Activated naive CD4-positive, alpha-beta T cell treated with anti-CD3 and anti-CD28 coated beads, Interleukin-2, amount 50 U/mL, for 72 hours (primary cell): ENCODE results near the gene ANKEF1. TPM values are rescaled to one million over a fixed set of nuclear protein-coding genes. Genes with fewer than 3 reads are reported as not detected.
A peak's percentile ranks its signal among the peaks of the same experiment; 100 is the strongest.

Experiments
- ATAC-seq, 2 donors: fragments of 150-1000 bp; cut with Tn5 transposase; 2 replicates each; pipeline ENCODE4 v1.10.0; 2021; ENCODE audit warnings: mild to moderate bottlenecking in 2 of 2, moderate library complexity in 2 of 2
- DNase-seq, 2 donors: peaks; one replicate each; pipeline ENCODE4 v3.0.0; 2021 to 2022; ENCODE audit warnings: low spot score in 2 of 2
- H3K27ac Mint-ChIP-seq, 2 donors: one replicate each; pipeline ENCODE4 v1.8.0; 2022; ENCODE audit warnings: mild to moderate bottlenecking in 2 of 2, mixed read lengths in 2 of 2
- H3K36me3 Mint-ChIP-seq, 2 donors: one replicate each; pipeline ENCODE4 v1.8.0; 2022; ENCODE audit warnings: mixed read lengths in 2 of 2
- H3K9me3 Mint-ChIP-seq, 2 donors: one replicate each; pipeline ENCODE4 v1.8.0; 2022; ENCODE audit warnings: mixed read lengths in 2 of 2
- total RNA-seq, 2 donors: library from RNA; stranded (reverse); gene quantifications; one replicate each; pipeline ENCODE4 v1.2.3, GENCODE V29; 2022

The ANKEF1 gene
- total RNA-seq, 2 donors from 2014 or later = 1.0 to 1.8 TPM

- Mint-ChIP-seq H3K27ac (no peak overlapping the region), H3K36me3 (no peaks in the 10 kb centered on the region), H3K9me3 (peaks cover 3 to 6% of the 10 kb centered on the region in 2 donors)
- DNase-seq = no peak
- peak in 1 of 2 donors; percentile 24 for ATAC-seq
Measured at GRCh38 chr20:10065154-10065833, 30.5 kb downstream of the ANKEF1 start.

- ATAC-seq = no peak
- Mint-ChIP-seq H3K27ac (no peak overlapping the region), H3K36me3 (no peaks in the 10 kb centered on the region)
Measured at GRCh38 chr20:10067321-10067720, 32.5 kb downstream of the ANKEF1 start.

GRCh38 chr20:10074513-10074912, 39.7 kb downstream of the ANKEF1 start:
- H3K27ac Mint-ChIP-seq = no peak overlapping the region
- H3K36me3 Mint-ChIP-seq = no peaks in the 10 kb centered on the region
- ATAC-seq (peak in 1 of 2 donors; percentile 61), DNase-seq (no peak)
- H3K9me3 Mint-ChIP-seq = no peaks in the 10 kb centered on the region

More at GRCh38 chr20:10067321-10067720, 32.5 kb downstream of the ANKEF1 start:
- peaks cover 3 to 6% of the 10 kb centered on the region in 2 donors for H3K9me3 Mint-ChIP-seq
- DNase-seq = no peak

GRCh38 chr20:10075606-10076005, 40.8 kb downstream of the ANKEF1 start:
- ATAC-seq (no peak), DNase-seq (no peak)
- H3K9me3 Mint-ChIP-seq = no peaks in the 10 kb centered on the region
- no peak overlapping the region for H3K27ac Mint-ChIP-seq
- H3K36me3 Mint-ChIP-seq = no peaks in the 10 kb centered on the region

- Mint-ChIP-seq H3K27ac (no peak overlapping the region), H3K36me3 (no peaks in the 10 kb centered on the region), H3K9me3 (no peaks in the 10 kb centered on the region)
- DNase-seq (no peak), ATAC-seq (no peak)
Measured at GRCh38 chr20:10076126-10077080, 41.6 kb downstream of the ANKEF1 start.

- Mint-ChIP-seq H3K27ac (no peak overlapping the region), H3K9me3 (no peaks in the 10 kb centered on the region), H3K36me3 (no peaks in the 10 kb centered on the region)
- DNase-seq (peak in 1 of 2 donors; percentile 9), ATAC-seq (no peak)
Measured at GRCh38 chr20:10077081-10077471, 42.3 kb downstream of the ANKEF1 start.

- Mint-ChIP-seq H3K9me3 (no peaks in the 10 kb centered on the region), H3K36me3 (no peaks in the 10 kb centered on the region), H3K27ac (no peak overlapping the region)
- no peak for DNase-seq
- ATAC-seq = no peak
Measured at GRCh38 chr20:10077886-10078285, 43.1 kb downstream of the ANKEF1 start.

GRCh38 chr20:10078403-10078802, 43.6 kb downstream of the ANKEF1 start:
- ATAC-seq (no peak), DNase-seq (no peak)
- Mint-ChIP-seq H3K27ac (no peak overlapping the region), H3K9me3 (no peaks in the 10 kb centered on the region), H3K36me3 (no peaks in the 10 kb centered on the region)

GRCh38 chr20:10079964-10080363, 45.2 kb downstream of the ANKEF1 start:
- no peak for ATAC-seq

GRCh38 chr20:10080574-10080973, 45.8 kb downstream of the ANKEF1 start:
- ATAC-seq (no peak), DNase-seq (no peak)
- Mint-ChIP-seq H3K27ac (no peak overlapping the region), H3K9me3 (no peaks in the 10 kb centered on the region), H3K36me3 (no peaks in the 10 kb centered on the region)

More at GRCh38 chr20:10079964-10080363, 45.2 kb downstream of the ANKEF1 start:
- no peak for DNase-seq
- Mint-ChIP-seq H3K36me3 (no peaks in the 10 kb centered on the region), H3K9me3 (no peaks in the 10 kb centered on the region), H3K27ac (no peak overlapping the region)

GRCh38 chr20:10089871-10090587, 55.2 kb downstream of the ANKEF1 start:
- DNase-seq (no peak), ATAC-seq (no peak)
- H3K36me3 Mint-ChIP-seq = no peaks in the 10 kb centered on the region
- H3K9me3 Mint-ChIP-seq = no peaks in the 10 kb centered on the region
- H3K27ac Mint-ChIP-seq = no peak overlapping the region

- DNase-seq (peak in 1 of 2 donors; percentile 5), ATAC-seq (peak; percentile 61 to 66)
- Mint-ChIP-seq H3K9me3 (no peaks in the 10 kb centered on the region), H3K36me3 (no peaks in the 10 kb centered on the region), H3K27ac (no peak overlapping the region)
Measured at GRCh38 chr20:10090588-10091166, 55.9 kb downstream of the ANKEF1 start.

GRCh38 chr20:10093087-10093591, 58.4 kb downstream of the ANKEF1 start:
- no peak for DNase-seq
- Mint-ChIP-seq H3K36me3 (no peaks in the 10 kb centered on the region), H3K27ac (no peak overlapping the region), H3K9me3 (no peaks in the 10 kb centered on the region)
- no peak for ATAC-seq

- Mint-ChIP-seq H3K27ac (no peak overlapping the region), H3K9me3 (no peaks in the 10 kb centered on the region), H3K36me3 (peaks cover 0 to 4% of the 10 kb centered on the region in 2 donors)
- no peak for ATAC-seq
- no peak for DNase-seq
Measured at GRCh38 chr20:10094566-10095173, 59.9 kb downstream of the ANKEF1 start.

GRCh38 chr20:10096790-10097189, 62.0 kb downstream of the ANKEF1 start:
- Mint-ChIP-seq H3K36me3 (peaks cover 0 to 4% of the 10 kb centered on the region in 2 donors), H3K27ac (no peak overlapping the region), H3K9me3 (no peaks in the 10 kb centered on the region)
- ATAC-seq (no peak), DNase-seq (no peak)

- Mint-ChIP-seq H3K27ac (no peak overlapping the region), H3K9me3 (peaks cover 6 to 8% of the 10 kb centered on the region in 2 donors), H3K36me3 (peaks cover 0 to 5% of the 10 kb centered on the region in 2 donors)
- DNase-seq (no peak), ATAC-seq (no peak)
Measured at GRCh38 chr20:10105046-10105445, 70.3 kb downstream of the ANKEF1 start.
